AG04450 (cell line): Measurements from ENCODE around the gene ARID4A. TPM values are rescaled to one million over a fixed set of nuclear protein-coding genes. Genes with fewer than 3 reads are reported as not detected.
"Not testable (repeated sequence)": the region's sequence is repeated elsewhere in the genome, so short reads cannot be mapped to it uniquely, and the experiment has no call there.

ENCODE experiments used
- CTCF ChIA-PET: fragments of 300-600, 350-600 bp; formaldehyde crosslinking; extraction: SDS; loops from one replicate; lab custom pipeline; 2022; ENCODE audit warnings: antibody characterized with exemption, inconsistent platforms; lab: Charles Lee
- POLR2A ChIA-PET: fragments of 350-600 bp; formaldehyde crosslinking; extraction: SDS; loops from one replicate; lab custom pipeline; 2021; ENCODE audit warnings: antibody characterized with exemption, inconsistent platforms; lab: Yijun Ruan, JAX
- DNase-seq: peaks from one replicate; pipeline ENCODE4 v3.0.0-alpha.2; 2011; ENCODE audit warnings: low read depth, low spot score
- H3K27ac ChIP-seq: one replicate; pipeline ENCODE4 v1.5.1; 2012; ENCODE audit warnings: low read depth, low read length, control low read depth
- H3K27me3 ChIP-seq: one replicate; pipeline ENCODE4 v1.6.0; 2012; ENCODE audit warnings: low read length; ENCODE audit not compliant: control insufficient read depth, insufficient read depth
- H3K4me3 ChIP-seq: 2 replicates; pipeline ENCODE4 v1.5.1; 2011; ENCODE audit warnings: mild to moderate bottlenecking, low read depth, low read length, control low read depth
- H3K9me3 ChIP-seq: 2 replicates; pipeline ENCODE4 v1.5.1; 2012; ENCODE audit warnings: low read length; ENCODE audit not compliant: control insufficient read depth, insufficient read depth
- CTCF ChIP-seq: IDR thresholded peaks from 2 replicates; pipeline ENCODE4 v1.5.1; 2011; ENCODE audit warnings: low read depth, low read length, control low read depth, inconsistent platforms
- polyA minus RNA-seq: library from RNA; depleted of rRNA, polyadenylated mRNA; stranded (reverse); fragments of >200 nt; gene quantifications from 2 replicates; pipeline ENCODE4 v1.2.3, GENCODE V29; 2011; rRNA and poly(A)+ RNA removed
- polyA plus RNA-seq: library from polyadenylated mRNA; depleted of rRNA; stranded (reverse); fragments of >200 nt; gene quantifications from 2 replicates; pipeline ENCODE4 v1.2.3, GENCODE V29; 2011; rRNA removed

The ARID4A gene
- polyA plus RNA-seq (7.4 and 12.4 TPM in 2 replicates), polyA minus RNA-seq (14.8 and 22.4 TPM in 2 replicates)

GRCh38 chr14:58298477-58299400 lies at the start of gene ARID4A:
TSS of gene ARID4A (plus strand) at chr14:58298555. CDS start at chr14:58299855, 1,300 bp downstream.
- no peak for DNase-seq
- ChIA-PET CTCF (interaction anchor here (0.6 to 1.8 kb wide), 3 partner anchors 8 to 136 kb away, joined by 3 to 4 read pairs (median 4); partner anchors contain the start of gene TOMM20L), POLR2A (interaction anchor here (0.6 to 1.9 kb wide), 12 partner anchors 7 to 255 kb away, joined by 3 to 9 read pairs (median 4); partner anchors contain the start of genes ACTR10, KIAA0586, TIMM9 and TOMM20L)
- Histone ChIP-seq H3K27me3 (no peaks in the 10 kb centered on the region), H3K9me3 (no peaks in the 10 kb centered on the region; the same call in 1 of the 2 replicates), H3K27ac (peak within 1 kb of the TSS; percentile 98), H3K4me3 (peak within 1 kb of the TSS; percentile 94)
- no peak for TF ChIP-seq CTCF

GRCh38 chr14:58249611-58250010 lies 48.7 kb upstream of the ARID4A start:
- no peak overlapping the region for H3K4me3 ChIP-seq
- DNase-seq: no peak
- TF ChIP-seq CTCF: no peak
- peak overlapping the region; percentile 13 for H3K27ac ChIP-seq
- H3K27me3 ChIP-seq: no peaks in the 10 kb centered on the region
- ChIA-PET CTCF (no interaction called here), POLR2A (no interaction called here)
- no peaks in the 10 kb centered on the region for H3K9me3 ChIP-seq

GRCh38 chr14:58258156-58258555 lies 40.2 kb upstream of the ARID4A start:
- Histone ChIP-seq H3K27me3 (no peaks in the 10 kb centered on the region), H3K27ac (no peak overlapping the region), H3K4me3 (no peak overlapping the region), H3K9me3 (no peaks in the 10 kb centered on the region)
- ChIA-PET POLR2A (no interaction called here), CTCF (interaction anchor here (0.6 to 1.1 kb wide), 4 partner anchors 14 to 1423 kb away, joined by 3 to 4 read pairs (median 4); no protein-coding TSS in a partner anchor)
- TF ChIP-seq CTCF: no peak
- no peak for DNase-seq

GRCh38 chr14:58262005-58262404 lies 36.4 kb upstream of the ARID4A start:
- ChIA-PET CTCF (interaction anchor here (0.6 kb wide), 1 partner anchor 40 kb away, joined by 3 read pairs; no protein-coding TSS in a partner anchor), POLR2A (interaction anchor here (0.7 kb wide), 1 partner anchor 96 kb away, joined by 5 read pairs; no protein-coding TSS in a partner anchor)
- H3K27me3 ChIP-seq, H3K4me3 ChIP-seq, H3K27ac ChIP-seq, DNase-seq, H3K9me3 ChIP-seq: not testable (repeated sequence)

- Histone ChIP-seq H3K9me3 (no peaks in the 10 kb centered on the region), H3K27me3 (no peaks in the 10 kb centered on the region), H3K27ac (no peak overlapping the region), H3K4me3 (no peak overlapping the region)
- no peak for DNase-seq
- CTCF ChIA-PET: interaction anchor here (0.8 kb wide), 1 partner anchor 157 kb away, joined by 3 read pairs; no protein-coding TSS in a partner anchor
- POLR2A ChIA-PET: interaction anchor here (0.8 kb wide), 1 partner anchor 162 kb away, joined by 3 read pairs; the partner anchor contains the start of gene TIMM9
- no peak for TF ChIP-seq CTCF
Observed at GRCh38 chr14:58265401-58265800, 33.0 kb upstream of the ARID4A start.
